ENCODE data around the gene MRAP2.

Gene MRAP2, protein sequence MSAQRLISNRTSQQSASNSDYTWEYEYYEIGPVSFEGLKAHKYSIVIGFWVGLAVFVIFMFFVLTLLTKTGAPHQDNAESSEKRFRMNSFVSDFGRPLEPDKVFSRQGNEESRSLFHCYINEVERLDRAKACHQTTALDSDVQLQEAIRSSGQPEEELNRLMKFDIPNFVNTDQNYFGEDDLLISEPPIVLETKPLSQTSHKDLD

GRCh38 chr6:84033523-84034451 is at the start of gene MRAP2:
TSS of gene MRAP2 (plus strand) at chr6:84033772. CDS start at chr6:84055319, 21,547 bp downstream.
- TF ChIP-seq, protein P1, sequence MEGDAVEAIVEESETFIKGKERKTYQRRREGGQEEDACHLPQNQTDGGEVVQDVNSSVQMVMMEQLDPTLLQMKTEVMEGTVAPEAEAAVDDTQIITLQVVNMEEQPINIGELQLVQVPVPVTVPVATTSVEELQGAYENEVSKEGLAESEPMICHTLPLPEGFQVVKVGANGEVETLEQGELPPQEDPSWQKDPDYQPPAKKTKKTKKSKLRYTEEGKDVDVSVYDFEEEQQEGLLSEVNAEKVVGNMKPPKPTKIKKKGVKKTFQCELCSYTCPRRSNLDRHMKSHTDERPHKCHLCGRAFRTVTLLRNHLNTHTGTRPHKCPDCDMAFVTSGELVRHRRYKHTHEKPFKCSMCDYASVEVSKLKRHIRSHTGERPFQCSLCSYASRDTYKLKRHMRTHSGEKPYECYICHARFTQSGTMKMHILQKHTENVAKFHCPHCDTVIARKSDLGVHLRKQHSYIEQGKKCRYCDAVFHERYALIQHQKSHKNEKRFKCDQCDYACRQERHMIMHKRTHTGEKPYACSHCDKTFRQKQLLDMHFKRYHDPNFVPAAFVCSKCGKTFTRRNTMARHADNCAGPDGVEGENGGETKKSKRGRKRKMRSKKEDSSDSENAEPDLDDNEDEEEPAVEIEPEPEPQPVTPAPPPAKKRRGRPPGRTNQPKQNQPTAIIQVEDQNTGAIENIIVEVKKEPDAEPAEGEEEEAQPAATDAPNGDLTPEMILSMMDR (conservative IDR thresholded peaks at IDR 0.05; ENCODE audit: control insufficient read depth, insufficient read depth, low read depth, low read length): no peak
- H3K4me3 ChIP-seq (ENCODE audit: control insufficient read depth, low read depth, low read length): peak within 1 kb of the TSS; percentile 52
- DNase-seq (ENCODE audit: low read depth): peak; percentile 16

GRCh38 chr6:83984411-83984810 is 49.2 kb upstream of the MRAP2 start:
- no peak for DNase-seq (ENCODE audit: low read depth)
- H3K4me3 ChIP-seq (ENCODE audit: control insufficient read depth, low read depth, low read length): no peak overlapping the region
- TF ChIP-seq, protein P1 (conservative IDR thresholded peaks at IDR 0.05; ENCODE audit: control insufficient read depth, insufficient read depth, low read depth, low read length): no peak

DNA sequence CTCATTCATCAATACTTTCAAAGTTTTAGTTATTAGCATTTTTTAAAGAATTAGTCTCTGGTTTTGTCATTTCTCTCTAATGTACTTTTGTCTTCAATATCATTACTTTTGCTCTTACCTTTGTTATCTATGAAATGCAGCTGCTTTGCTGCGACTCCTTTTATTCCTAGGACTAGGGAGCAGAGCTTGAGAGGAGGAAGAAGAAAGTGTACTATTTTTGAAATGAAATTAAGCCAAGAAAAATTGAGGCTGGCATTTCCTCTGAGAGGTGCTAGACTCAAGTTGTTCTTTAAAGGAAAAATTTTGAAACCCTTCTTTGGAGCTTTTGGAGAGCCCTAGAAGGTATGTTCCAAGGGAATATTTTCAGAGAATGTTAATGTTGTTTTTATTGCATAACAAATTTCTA is 48.3 kb upstream of the MRAP2 start:
- no peak overlapping the region for H3K4me3 ChIP-seq (ENCODE audit: control insufficient read depth, low read depth, low read length)
- DNase-seq (ENCODE audit: low read depth): no peak
- TF ChIP-seq, protein P1 (conservative IDR thresholded peaks at IDR 0.05; ENCODE audit: control insufficient read depth, insufficient read depth, low read depth, low read length): no peak

GRCh38 chr6:83985715-83986114 is 47.9 kb upstream of the MRAP2 start:
- H3K4me3 ChIP-seq (ENCODE audit: control insufficient read depth, low read depth, low read length): no peak overlapping the region
- TF ChIP-seq, protein P1 (conservative IDR thresholded peaks at IDR 0.05; ENCODE audit: control insufficient read depth, insufficient read depth, low read depth, low read length): no peak
- DNase-seq (ENCODE audit: low read depth): no peak

- DNase-seq (ENCODE audit: low read depth): no peak
- no peak overlapping the region for H3K4me3 ChIP-seq (ENCODE audit: control insufficient read depth, low read depth, low read length)
- TF ChIP-seq, protein P1 (conservative IDR thresholded peaks at IDR 0.05; ENCODE audit: control insufficient read depth, insufficient read depth, low read depth, low read length): no peak
Measured at GRCh38 chr6:83998021-83998584, 35.5 kb upstream of the MRAP2 start.

- TF ChIP-seq, protein P1 (conservative IDR thresholded peaks at IDR 0.05; ENCODE audit: control insufficient read depth, insufficient read depth, low read depth, low read length): no peak
- no peak overlapping the region for H3K4me3 ChIP-seq (ENCODE audit: control insufficient read depth, low read depth, low read length)
- no peak for DNase-seq (ENCODE audit: low read depth)
Measured at GRCh38 chr6:84001119-84001518, 32.5 kb upstream of the MRAP2 start.

All from fibroblast of mammary gland (primary cell).